GM21737 (cell line): ENCODE measurements around the gene WNT4.

Source experiments
- ATAC-seq: cut with Tn5 transposase; IDR thresholded peaks from one replicate; pipeline ENCODE4 v1.9.1; 2021; ENCODE audit warnings: mild to moderate bottlenecking, moderate library complexity; ENCODE audit not compliant: unreplicated experiment

Gene WNT4

DNA sequence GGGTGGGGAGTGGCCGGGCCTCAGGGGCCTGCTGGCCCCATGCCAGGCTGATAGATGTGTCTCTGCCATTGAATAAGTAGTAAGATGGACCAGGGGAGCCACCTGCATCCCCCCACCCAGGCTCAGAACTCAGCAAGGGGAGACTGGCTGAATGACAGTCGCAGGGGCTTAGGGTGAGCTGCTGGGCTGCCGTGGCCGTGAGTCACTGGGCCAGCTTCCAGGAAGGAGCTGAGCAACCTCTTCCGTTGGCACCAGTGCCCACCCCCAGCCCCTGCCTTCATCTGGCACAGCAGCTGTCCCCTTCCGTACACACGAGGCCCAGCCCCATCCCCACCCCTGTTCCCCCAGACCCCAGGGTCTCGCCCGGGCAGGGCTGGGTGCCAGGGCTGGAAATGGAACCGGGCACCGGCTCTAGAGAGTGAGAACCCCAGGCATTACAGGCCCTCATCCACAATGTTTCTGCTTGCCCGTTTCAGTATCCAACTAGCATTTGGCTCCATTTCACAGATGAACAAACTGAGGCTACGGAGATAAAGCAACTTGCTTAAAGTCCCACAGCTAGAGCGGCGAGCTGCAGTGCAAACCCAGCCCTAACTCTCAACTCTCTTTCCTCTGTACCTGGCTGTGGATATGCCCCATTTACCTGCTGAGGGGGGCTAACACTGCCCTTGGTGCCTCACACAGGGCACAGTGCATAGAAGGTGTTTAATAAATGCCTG is 10.2 kb downstream of the WNT4 start:
- no peak for ATAC-seq

DNA sequence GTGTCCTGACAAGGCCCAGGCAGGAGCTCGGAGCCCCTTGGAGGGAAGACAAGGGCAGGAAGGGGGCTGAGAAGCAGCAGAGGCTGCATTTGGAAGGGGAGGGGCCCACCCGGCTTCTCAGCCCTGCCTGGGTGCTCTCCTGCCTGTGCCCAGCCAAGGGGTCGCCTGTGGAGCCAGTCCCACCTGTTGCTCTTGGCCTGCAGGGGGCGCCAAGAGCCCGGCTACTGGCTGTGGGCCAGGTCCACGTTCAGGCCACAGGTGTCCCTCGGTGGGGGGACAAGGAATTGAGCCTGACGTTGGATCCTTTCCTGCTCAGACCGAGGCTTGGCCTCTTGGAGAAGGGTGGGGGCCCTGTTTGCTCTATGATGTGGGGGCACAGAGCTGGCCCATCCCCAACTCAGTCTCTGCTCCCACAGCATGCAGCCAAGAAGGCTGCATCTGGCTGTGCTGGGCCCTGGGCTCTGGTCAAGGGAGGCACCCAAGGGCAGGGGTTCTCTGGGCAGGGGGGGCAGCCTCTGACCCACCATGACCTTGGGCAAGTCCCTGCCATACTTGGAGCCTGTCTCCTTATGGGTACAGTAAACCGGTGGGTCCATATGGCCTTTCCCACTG is 10.9 kb downstream of the WNT4 start:
- ATAC-seq: no peak

- no peak for ATAC-seq
These were observed 11.8 kb downstream of the WNT4 start for GRCh38 chr1:22131062-22131461.

GRCh38 chr1:22129501-22130117 is 13.3 kb downstream of the WNT4 start:
- ATAC-seq: no peak

DNA sequence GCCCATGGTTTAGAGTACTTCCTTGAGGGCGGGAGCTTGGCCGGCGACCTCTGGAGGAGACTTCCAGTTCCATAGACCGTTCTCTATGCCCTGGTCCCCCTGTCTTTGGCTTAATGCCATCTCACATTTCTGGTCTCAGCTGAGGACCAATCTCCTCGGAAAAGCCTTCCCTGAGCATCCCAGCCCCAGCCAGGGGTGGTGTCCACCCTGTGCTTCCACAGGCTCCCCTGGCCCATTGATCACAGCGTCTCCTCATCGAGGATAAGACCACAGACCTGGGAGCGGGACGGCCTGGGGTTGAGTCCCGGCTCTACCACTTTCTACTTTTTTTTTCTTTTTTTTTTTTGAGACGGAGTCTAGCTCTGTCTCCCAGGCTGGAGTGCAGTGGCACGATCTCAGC is 14.5 kb downstream of the WNT4 start:
- ATAC-seq: no peak

- ATAC-seq: no peak
These were observed 15.2 kb downstream of the WNT4 start for GRCh38 chr1:22127731-22128130.

GRCh38 chr1:22127248-22127647 is 15.6 kb downstream of the WNT4 start:
- ATAC-seq: no peak

DNA sequence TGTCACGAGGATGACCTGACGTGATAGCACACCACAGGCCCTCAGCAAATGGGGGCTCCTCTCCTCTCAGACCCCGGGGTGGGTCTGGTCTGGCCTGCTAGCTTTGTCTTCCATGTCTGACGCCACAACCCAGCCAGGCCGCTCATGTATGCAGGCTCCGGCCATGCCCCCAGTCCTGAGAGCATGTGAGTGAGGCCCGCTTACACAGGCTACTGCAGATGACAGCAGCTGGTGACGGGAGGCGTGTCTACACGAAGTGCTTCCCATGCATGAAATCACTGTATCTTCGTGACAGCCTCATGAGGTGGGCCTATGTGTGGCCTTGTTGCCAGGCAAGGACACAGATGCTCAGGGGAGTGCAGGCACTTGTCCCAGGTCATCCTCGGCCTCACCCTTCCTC is 16.4 kb downstream of the WNT4 start:
- no peak for ATAC-seq

DNA sequence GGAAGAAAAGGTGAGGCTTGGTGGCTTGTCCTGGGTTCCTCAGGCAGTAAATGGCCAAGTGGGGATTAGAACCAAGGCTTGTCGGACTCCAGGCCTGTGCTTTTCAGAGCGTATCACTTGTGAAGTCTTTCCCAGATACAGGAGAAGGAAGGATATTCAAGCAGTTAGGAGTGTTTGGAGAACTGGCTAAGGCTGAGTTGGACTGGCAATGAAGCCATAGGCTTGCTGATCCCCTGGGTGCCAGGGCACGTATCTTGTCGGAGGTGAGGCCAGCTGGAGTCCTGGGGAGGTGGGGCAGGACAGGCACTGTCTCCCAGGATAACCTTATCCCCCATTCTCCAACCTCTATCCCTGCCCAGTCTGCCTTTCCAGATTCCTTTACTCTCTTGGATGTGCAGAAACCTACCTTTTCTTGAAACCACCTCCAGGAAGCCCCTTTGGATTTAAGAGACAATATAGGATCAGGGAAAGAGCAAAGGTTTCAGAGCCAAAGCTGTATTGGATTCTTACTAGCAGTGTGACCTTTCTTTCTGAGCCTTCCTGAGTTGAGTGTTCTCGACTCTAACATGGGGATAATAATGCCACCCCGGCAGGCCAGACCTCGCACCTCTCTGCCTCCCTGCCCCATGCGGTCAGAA is 18.2 kb downstream of the WNT4 start:
- no peak for ATAC-seq

GRCh38 chr1:22123901-22124404 is 18.9 kb downstream of the WNT4 start:
- ATAC-seq: no peak

GRCh38 chr1:22123071-22123390 is 19.9 kb downstream of the WNT4 start:
- no peak for ATAC-seq

DNA sequence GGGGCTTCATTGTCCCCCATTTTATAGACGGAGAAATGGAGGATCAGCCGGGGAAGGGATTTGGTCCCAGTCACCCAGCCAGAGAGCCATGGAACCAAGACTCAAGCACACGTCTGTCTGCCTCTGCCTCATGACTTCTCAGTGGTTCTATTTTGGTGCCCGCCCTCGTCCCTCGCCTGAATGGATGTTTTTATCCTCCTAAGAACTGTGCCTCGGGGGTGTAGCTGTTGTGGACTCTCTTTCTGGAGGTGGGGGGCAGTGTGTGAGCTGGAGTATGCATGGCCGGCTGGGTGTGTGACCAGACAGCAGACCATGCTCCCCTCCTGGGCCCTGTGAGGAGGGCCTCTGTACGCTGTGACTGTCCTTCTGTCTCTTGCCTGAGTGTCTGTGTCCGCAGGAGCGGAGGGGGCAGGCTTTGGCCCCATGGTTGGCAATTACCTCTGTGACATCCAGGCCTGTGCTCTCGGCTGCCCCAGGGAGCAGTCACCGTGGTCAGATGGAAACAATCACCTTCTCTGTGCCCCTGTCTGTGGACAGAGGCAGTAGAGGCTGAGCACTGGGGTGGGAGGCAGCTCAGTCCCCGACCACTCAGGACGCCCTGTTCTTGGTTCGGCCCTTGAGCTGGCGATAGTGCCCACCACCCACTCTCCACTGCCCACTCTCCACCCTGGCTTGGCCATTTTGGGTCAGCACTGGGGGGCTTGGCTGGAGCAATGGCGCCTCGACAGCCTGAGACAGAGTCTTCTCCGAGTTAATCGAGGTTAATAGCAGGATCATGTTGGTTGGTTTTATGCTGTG is 20.4 kb downstream of the WNT4 start:
- no peak for ATAC-seq

DNA sequence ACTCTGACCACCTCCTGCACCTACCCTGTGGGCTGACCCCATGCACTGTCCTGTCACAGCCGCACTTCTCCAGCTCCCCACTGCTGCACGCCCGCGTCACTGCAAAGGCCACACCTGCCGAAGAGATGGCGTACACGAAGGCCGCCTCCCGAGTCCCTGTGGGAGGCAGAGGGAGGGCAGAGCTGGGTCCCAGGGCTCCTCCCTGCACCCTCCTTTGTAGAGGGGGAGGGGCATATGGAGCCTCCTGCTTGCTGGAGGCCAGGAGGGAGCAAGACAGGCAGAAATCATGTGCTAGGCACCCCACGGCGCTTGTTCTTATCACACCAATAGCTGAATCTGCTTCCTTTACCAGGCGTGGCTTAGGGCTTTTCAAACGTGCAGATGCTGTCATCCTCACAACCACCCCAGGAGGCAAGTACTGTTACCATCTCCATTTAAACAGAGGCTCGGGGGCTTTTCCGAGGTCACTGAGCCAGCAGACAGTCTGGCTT is 21.4 kb downstream of the WNT4 start:
- no peak for ATAC-seq

GRCh38 chr1:22120469-22120790 is 22.5 kb downstream of the WNT4 start:
- ATAC-seq: no peak

GRCh38 chr1:22119626-22120468 is 23.1 kb downstream of the WNT4 start:
- ATAC-seq: no peak

DNA sequence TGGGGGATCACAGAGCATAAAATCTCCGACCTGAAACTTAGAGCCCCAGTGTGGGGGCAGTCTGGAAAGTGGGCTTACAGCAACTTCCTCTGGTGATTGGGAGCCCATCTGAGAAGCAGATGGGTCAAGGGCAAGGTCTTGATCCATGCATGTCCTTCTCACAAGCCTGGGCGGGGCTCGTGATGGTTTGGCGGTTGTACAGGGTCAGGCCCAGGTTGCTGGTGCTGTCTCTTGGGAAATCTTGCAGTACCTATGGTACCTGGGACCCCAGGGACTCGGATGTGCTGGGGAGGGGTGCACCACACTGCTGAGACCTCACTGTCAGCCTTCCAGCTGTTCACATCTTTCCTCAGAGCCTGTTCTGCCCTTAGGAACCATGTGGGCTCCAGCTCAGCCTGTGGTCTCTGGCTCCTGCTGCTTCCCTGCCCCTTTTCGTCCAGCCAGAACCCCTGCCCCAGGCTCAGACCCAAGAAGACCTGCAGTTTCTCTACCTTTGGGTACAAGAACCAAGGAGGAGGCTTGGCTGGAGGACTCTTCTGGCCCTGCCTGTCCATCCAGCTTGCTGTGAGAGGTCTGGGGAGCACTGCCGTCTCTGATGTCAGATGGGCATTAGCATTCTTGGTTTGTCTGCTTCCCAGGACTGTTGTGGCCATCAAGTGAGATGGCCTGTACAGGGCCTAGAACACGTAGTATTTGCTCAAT is 24.5 kb downstream of the WNT4 start:
- no peak for ATAC-seq

DNA sequence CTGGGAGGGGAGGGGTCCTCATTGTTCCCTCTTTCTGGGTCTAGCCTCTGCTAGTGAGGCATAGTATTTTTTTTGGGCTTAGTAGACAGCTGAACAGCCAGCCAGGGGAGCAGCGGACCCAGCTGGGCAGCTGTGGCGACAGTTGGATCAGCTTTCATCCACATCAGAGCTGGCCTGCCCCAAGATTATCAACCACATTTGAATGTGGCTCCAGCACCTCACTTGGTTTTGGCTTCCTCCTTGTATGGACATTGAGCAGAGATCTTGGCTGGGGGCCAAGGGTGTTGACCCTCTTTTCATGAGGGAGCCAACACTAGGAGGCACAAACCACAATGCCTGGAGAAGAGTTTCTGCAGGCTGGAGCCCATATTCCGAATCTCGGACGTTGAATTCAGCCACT is 25.0 kb downstream of the WNT4 start:
- ATAC-seq: no peak

DNA sequence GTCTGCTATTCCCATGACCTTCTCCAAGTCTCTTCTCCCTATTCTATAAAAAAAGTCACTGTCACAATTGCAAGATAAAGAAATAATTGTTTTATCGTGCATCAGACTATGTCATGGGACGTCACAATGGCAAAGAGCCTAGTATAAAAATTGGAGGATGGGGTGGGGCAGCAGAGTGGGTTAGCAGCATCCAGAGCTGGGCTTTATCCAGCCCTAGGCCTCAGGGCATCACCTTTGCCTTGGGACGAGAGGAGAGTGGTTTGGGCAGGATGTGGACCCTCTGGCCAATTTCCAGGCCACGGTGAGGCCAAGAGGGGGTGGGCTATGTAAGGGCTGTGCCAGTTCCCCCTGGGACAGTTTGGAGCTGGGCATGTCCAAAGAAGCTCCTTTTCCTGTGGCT is 25.7 kb downstream of the WNT4 start:
- no peak for ATAC-seq

- no peak for ATAC-seq
These were observed 27.6 kb downstream of the WNT4 start for GRCh38 chr1:22115286-22115685.
